ENCODE results near the gene FGF19.
"Not testable (repeated sequence)": the region's sequence is repeated elsewhere in the genome, so short reads cannot be mapped to it uniquely, and the experiment has no call there.

The FGF19 gene

GRCh38 chr11:69695581-69695980, 8.2 kb downstream of the FGF19 start:
- no peak for DNase-seq

- DNase-seq = no peak
Measured at GRCh38 chr11:69694781-69695180, 9.0 kb downstream of the FGF19 start.

- DNase-seq = no peak
Measured at GRCh38 chr11:69692422-69692821, 11.4 kb downstream of the FGF19 start.

GRCh38 chr11:69691463-69691862, 12.4 kb downstream of the FGF19 start:
- DNase-seq = no peak

- no peak for DNase-seq
Measured at GRCh38 chr11:69689484-69690319, 14.1 kb downstream of the FGF19 start.

- DNase-seq = not testable (repeated sequence)
Measured at GRCh38 chr11:69687969-69688771, 15.7 kb downstream of the FGF19 start.

- no peak for DNase-seq
Measured at GRCh38 chr11:69686856-69687255, 17.0 kb downstream of the FGF19 start.

- DNase-seq = no peak
Measured at GRCh38 chr11:69686452-69686851, 17.4 kb downstream of the FGF19 start.

GRCh38 chr11:69685348-69685747, 18.5 kb downstream of the FGF19 start:
- DNase-seq = no peak

- no peak for DNase-seq
Measured at GRCh38 chr11:69684651-69685050, 19.2 kb downstream of the FGF19 start.

- no peak for DNase-seq
Measured at GRCh38 chr11:69683764-69684333, 20.0 kb downstream of the FGF19 start.

- DNase-seq = no peak
Measured at GRCh38 chr11:69682681-69683326, 21.0 kb downstream of the FGF19 start.

- no peak for DNase-seq
Measured at GRCh38 chr11:69682221-69682620, 21.6 kb downstream of the FGF19 start.

GRCh38 chr11:69680688-69681087, 23.1 kb downstream of the FGF19 start:
- no peak for DNase-seq

- no peak for DNase-seq
Measured at GRCh38 chr11:69677749-69678148, 26.1 kb downstream of the FGF19 start.

GRCh38 chr11:69674886-69675714, 28.7 kb downstream of the FGF19 start, which contains the start of gene LTO1:
Gene LTO1 (minus strand): TSS chr11:69675353. CDS start chr11:69675239, 114 bp downstream.
- DNase-seq = peak; percentile 84

GRCh38 chr11:69674267-69674885, 29.4 kb downstream of the FGF19 start:
- DNase-seq = no peak

- no peak for DNase-seq
Measured at GRCh38 chr11:69671734-69672465, 31.9 kb downstream of the FGF19 start.

- DNase-seq = peak; percentile 5
Measured at GRCh38 chr11:69670158-69670845, 33.5 kb downstream of the FGF19 start.

GRCh38 chr11:69669486-69669885, 34.3 kb downstream of the FGF19 start:
- DNase-seq = no peak
